A673 (cell line): ENCODE results near the gene SPG7. TPM values are rescaled to one million over a fixed set of nuclear protein-coding genes. Genes with fewer than 3 reads are reported as not detected.

Source experiments
- BruUV-seq: library from RNA; stranded (reverse); fragments of 400-500 nt; replicated peaks from 2 replicates; lab custom pipeline; 2021; lab: Mats Ljungman, UMichigan
- CTCF ChIA-PET: fragments of 300-600 bp; sonication (Branson Sonifier 250); formaldehyde crosslinking; loops from one replicate; lab custom pipeline; 2022; ENCODE audit warnings: antibody characterized with exemption; lab: Charles Lee
- POLR2A ChIA-PET: fragments of 300-600 bp; sonication (Branson Sonifier 250); formaldehyde crosslinking; loops from one replicate; lab custom pipeline; 2022; ENCODE audit warnings: antibody characterized with exemption; ENCODE audit not compliant: low non-redundant PET; lab: Charles Lee
- DNase-seq: peaks from one replicate; pipeline ENCODE4 v3.0.0-alpha.2; 2015; ENCODE audit warnings: low spot score
- H3K27ac ChIP-seq: fragments of 200-600 bp; sonication (generic); 2 replicates; pipeline ENCODE4 v1.5.1; 2016; ENCODE audit warnings: mixed run types, low read depth, mild to moderate bottlenecking, mixed read lengths, antibody characterized with exemption, low read length; ENCODE audit not compliant: poor library complexity, severe bottlenecking
- H3K27me3 ChIP-seq: fragments of 200-600 bp; sonication (generic); replicated peaks from 2 replicates; pipeline ENCODE4 v1.6.1; 2017; ENCODE audit warnings: mixed run types, low read depth, mild to moderate bottlenecking, mixed read lengths, antibody characterized with exemption, low read length; ENCODE audit not compliant: insufficient read depth, poor library complexity
- H3K36me3 ChIP-seq: fragments of 200-600 bp; sonication (generic); 2 replicates; pipeline ENCODE4 v1.6.1; 2016; ENCODE audit warnings: mixed run types, mild to moderate bottlenecking, mixed read lengths, antibody characterized with exemption, low read length; ENCODE audit not compliant: insufficient read depth, poor library complexity, severe bottlenecking
- H3K4me1 ChIP-seq: fragments of 200-600 bp; sonication (generic); 2 replicates; pipeline ENCODE4 v1.6.1; 2017; ENCODE audit warnings: mixed run types, mild to moderate bottlenecking, mixed read lengths, antibody characterized with exemption, low read length; ENCODE audit not compliant: insufficient read depth, poor library complexity, severe bottlenecking
- H3K4me3 ChIP-seq: fragments of 200-600 bp; sonication (generic); 2 replicates; pipeline ENCODE4 v1.5.1; 2016; ENCODE audit warnings: low read depth, mixed run types, mild to moderate bottlenecking, mixed read lengths, low read length; ENCODE audit not compliant: poor library complexity, severe bottlenecking
- H3K9me3 ChIP-seq: fragments of 200-600 bp; sonication (generic); 2 replicates; pipeline ENCODE4 v1.6.1; 2016; ENCODE audit warnings: mixed run types, low read depth, mild to moderate bottlenecking, mixed read lengths, antibody characterized with exemption, low read length; ENCODE audit not compliant: poor library complexity, severe bottlenecking
- CTCF ChIP-seq: fragments of 300-800, 200-600 bp; sonication (generic); conservative IDR thresholded peaks from 2 replicates; pipeline ENCODE4 v1.5.1; 2017; ENCODE audit warnings: low read depth, mild to moderate bottlenecking, antibody characterized with exemption, low read length, moderate library complexity, mixed read lengths
- EZH2 ChIP-seq: fragments of 200-600 bp; sonication (generic); IDR thresholded peaks from 2 replicates; pipeline ENCODE4 v1.6.1; 2017; ENCODE audit warnings: borderline replicate concordance, low read depth, mild to moderate bottlenecking, mixed read lengths, antibody characterized with exemption, low read length; ENCODE audit not compliant: poor library complexity, severe bottlenecking
- intact Hi-C: fragments of 100-400 bp; cut with micrococcal nuclease; formaldehyde crosslinking; loops from one replicate; pipeline ENCODE4 v1.10.0; 2022; ENCODE audit not compliant: unreplicated experiment
- total RNA-seq: library from RNA; stranded (reverse); gene quantifications from 2 replicates; pipeline ENCODE4 v1.2.3, GENCODE V29; 2021

SPG7 gene
- total RNA-seq, 1 experiment from 2014 or later: 113 TPM

- no peak overlapping the region for H3K4me3 ChIP-seq
- H3K27ac ChIP-seq: no peak overlapping the region
- no TSS peak for BruUV-seq
- no peaks in the 10 kb centered on the region for H3K27me3 ChIP-seq
- H3K9me3 ChIP-seq: no peaks in the 10 kb centered on the region
- H3K36me3 ChIP-seq: peaks cover 3% of the 10 kb centered on the region
- intact Hi-C loops: no loop called here
- DNase-seq: no peak
- CTCF ChIA-PET: interaction anchor here (0.6 kb wide), 1 partner anchor 52 kb away, joined by 5 read pairs; no protein-coding TSS in a partner anchor
- TF ChIP-seq EZH2: no peak
- TF ChIP-seq CTCF: no peak
- POLR2A ChIA-PET: no interaction called here
- H3K4me1 ChIP-seq: no peaks in the 10 kb centered on the region
Observed at GRCh38 chr16:89548344-89549006, 40.3 kb downstream of the SPG7 start.

- ChIA-PET POLR2A (no interaction called here), CTCF (interaction anchor here (0.6 kb wide), 1 partner anchor 51 kb away, joined by 5 read pairs; no protein-coding TSS in a partner anchor)
- Histone ChIP-seq H3K9me3 (no peaks in the 10 kb centered on the region), H3K27ac (no peak overlapping the region), H3K4me3 (no peak overlapping the region), H3K4me1 (no peaks in the 10 kb centered on the region), H3K27me3 (no peaks in the 10 kb centered on the region), H3K36me3 (peaks cover 6% of the 10 kb centered on the region)
- intact Hi-C loops: no loop called here
- BruUV-seq: no TSS peak
- TF ChIP-seq EZH2 (no peak), CTCF (no peak)
- no peak for DNase-seq
Observed at GRCh38 chr16:89549007-89549700, 41.0 kb downstream of the SPG7 start.

GRCh38 chr16:89550421-89551007 lies 42.3 kb downstream of the SPG7 start:
- TF ChIP-seq CTCF (no peak), EZH2 (no peak)
- H3K27ac ChIP-seq: no peak overlapping the region
- no peak for DNase-seq
- no peaks in the 10 kb centered on the region for H3K4me1 ChIP-seq
- BruUV-seq: no TSS peak
- ChIA-PET CTCF (interaction anchor here (0.6 kb wide), 1 partner anchor 18 kb away, joined by 3 read pairs; no protein-coding TSS in a partner anchor), POLR2A (no interaction called here)
- intact Hi-C loops: no loop called here
- peaks cover 6% of the 10 kb centered on the region for H3K36me3 ChIP-seq
- H3K9me3 ChIP-seq: no peaks in the 10 kb centered on the region
- no peak overlapping the region for H3K4me3 ChIP-seq
- no peaks in the 10 kb centered on the region for H3K27me3 ChIP-seq
